Osteoblast (primary cell): ENCODE results near the gene TIMM21. TPM values are rescaled to one million over a fixed set of nuclear protein-coding genes. Genes with fewer than 3 reads are reported as not detected.

ENCODE experiments used
- DNase-seq: peaks from one replicate; pipeline ENCODE4 v3.0.0; 2011; ENCODE audit warnings: low spot score, mixed read lengths; ENCODE audit not compliant: insufficient read length; ENCODE audit errors: missing footprints
- H2AFZ ChIP-seq: 2 replicates; pipeline ENCODE4 v1.6.0; 2011; ENCODE audit warnings: mild to moderate bottlenecking, low read length
- H3K27ac ChIP-seq: 2 replicates; pipeline ENCODE4 v1.5.1; 2011; ENCODE audit warnings: mild to moderate bottlenecking, low read depth, low read length, moderate library complexity
- H3K27me3 ChIP-seq: 2 replicates; pipeline ENCODE4 v1.6.0; 2012; ENCODE audit warnings: mild to moderate bottlenecking, control low read depth, inconsistent platforms, low read length, moderate library complexity; ENCODE audit not compliant: insufficient read depth
- H3K36me3 ChIP-seq: 2 replicates; pipeline ENCODE4 v1.5.1; 2011; ENCODE audit warnings: mild to moderate bottlenecking, low read length, control low read depth, moderate library complexity; ENCODE audit not compliant: insufficient read depth
- H3K4me1 ChIP-seq: 2 replicates; pipeline ENCODE4 v1.5.1; 2011; ENCODE audit warnings: mild to moderate bottlenecking, low read length, control low read depth, moderate library complexity; ENCODE audit not compliant: insufficient read depth
- H3K4me2 ChIP-seq: 2 replicates; pipeline ENCODE4 v1.6.0; 2011; ENCODE audit warnings: mild to moderate bottlenecking, low read length; ENCODE audit not compliant: insufficient read depth
- H3K4me3 ChIP-seq: fragments of 200-600 bp; sonication (generic); 3 replicates; pipeline ENCODE4 v1.5.1; 2012; ENCODE audit warnings: mild to moderate bottlenecking, low read length, inconsistent platforms; ENCODE audit not compliant: insufficient read depth
- H3K79me2 ChIP-seq: 2 replicates; pipeline ENCODE4 v1.6.0; 2012; ENCODE audit warnings: mild to moderate bottlenecking, low read length, control low read depth, inconsistent platforms; ENCODE audit not compliant: insufficient read depth
- H3K9me3 ChIP-seq: 2 replicates; pipeline ENCODE4 v1.5.1; 2011; ENCODE audit warnings: low read depth, low read length, control low read depth
- H4K20me1 ChIP-seq: 2 replicates; pipeline ENCODE4 v1.6.0; 2012; ENCODE audit warnings: mild to moderate bottlenecking, low read length, control low read depth; ENCODE audit not compliant: insufficient read depth
- CTCF ChIP-seq: IDR thresholded peaks from 2 replicates; pipeline ENCODE4 v1.5.1; 2011; ENCODE audit warnings: mild to moderate bottlenecking, low read depth, low read length, moderate library complexity; ENCODE audit errors: extremely low read depth
- total RNA-seq: library from RNA; depleted of rRNA; stranded (reverse); fragments of >200 nt; gene quantifications from 2 replicates; pipeline ENCODE4 v1.2.3, GENCODE V29; 2012

Gene TIMM21
- total RNA-seq, 1 donor: 15.6 TPM

GRCh38 chr18:74116633-74117554 lies 31.4 kb upstream of the TIMM21 start:
- TF ChIP-seq CTCF: peak; percentile 80
- Histone ChIP-seq H3K4me2 (peak overlapping the region; percentile 74), H3K4me3 (peak overlapping the region; percentile 30), H2AFZ (peak overlapping the region; percentile 95), H3K9me3 (no peaks in the 10 kb centered on the region), H3K79me2 (no peaks in the 10 kb centered on the region), H3K27ac (no peak overlapping the region), H3K27me3 (no peaks in the 10 kb centered on the region), H3K4me1 (peaks cover 20% of the 10 kb centered on the region), H3K36me3 (no peaks in the 10 kb centered on the region), H4K20me1 (no peaks in the 10 kb centered on the region)
- no peak for DNase-seq

GRCh38 chr18:74123200-74123599 lies 25.1 kb upstream of the TIMM21 start:
- H4K20me1 ChIP-seq: no peaks in the 10 kb centered on the region
- H3K27me3 ChIP-seq: peaks cover 9% of the 10 kb centered on the region
- H2AFZ ChIP-seq: no peak overlapping the region
- no peaks in the 10 kb centered on the region for H3K4me1 ChIP-seq
- H3K9me3 ChIP-seq: no peaks in the 10 kb centered on the region
- H3K79me2 ChIP-seq: no peaks in the 10 kb centered on the region
- H3K4me3 ChIP-seq: no peak overlapping the region
- no peak overlapping the region for H3K27ac ChIP-seq
- H3K36me3 ChIP-seq: no peaks in the 10 kb centered on the region
- no peak for DNase-seq
- TF ChIP-seq CTCF: no peak
- no peak overlapping the region for H3K4me2 ChIP-seq

- Histone ChIP-seq H3K4me2 (no peak overlapping the region), H4K20me1 (no peaks in the 10 kb centered on the region), H3K9me3 (no peaks in the 10 kb centered on the region), H3K27me3 (peaks cover 15% of the 10 kb centered on the region), H3K36me3 (no peaks in the 10 kb centered on the region), H3K79me2 (no peaks in the 10 kb centered on the region), H3K4me1 (no peaks in the 10 kb centered on the region), H3K27ac (no peak overlapping the region), H3K4me3 (no peak overlapping the region), H2AFZ (no peak overlapping the region)
- DNase-seq: no peak
- TF ChIP-seq CTCF: no peak
Observed at GRCh38 chr18:74124642-74125041, 23.7 kb upstream of the TIMM21 start.
